Tibial nerve (tissue), 4 donors: ENCODE results near the gene PCGF5. TPM values are rescaled to one million over a fixed set of nuclear protein-coding genes. Genes with fewer than 3 reads are reported as not detected.
"Not testable (repeated sequence)": the region's sequence is repeated elsewhere in the genome, so short reads cannot be mapped to it uniquely, and the experiment has no call there.

Experiments
- DNase-seq, 2 donors: peaks; one replicate each; pipeline ENCODE4 v3.0.0-alpha.2; 2019; ENCODE audit warnings: low spot score in 2 of 2
- H3K27ac ChIP-seq, 4 donors: fragments of 200-600 bp; sonication (generic) in 3 of 4; one replicate each; pipeline ENCODE4 v1.5.1; 2017 to 2019; ENCODE audit warnings: mild to moderate bottlenecking in 1 of 4
- H3K27me3 ChIP-seq, 2 donors: fragments of 200-600 bp; sonication (generic) in 1 of 2; one replicate each; pipeline versions ENCODE4 v1.5.1 to v1.6.0; 2017 to 2019
- H3K36me3 ChIP-seq, 3 donors: fragments of 200-600 bp; sonication (generic); one replicate each; pipeline ENCODE4 v1.5.1; 2018 to 2019
- H3K4me1 ChIP-seq, 4 donors: fragments of 200-600 bp; sonication (generic) in 3 of 4; one replicate each; pipeline ENCODE4 v1.5.1; 2017 to 2019
- H3K4me3 ChIP-seq, 4 donors: fragments of 200-600 bp; sonication (generic) in 3 of 4; one replicate each; pipeline ENCODE4 v1.5.1; 2017 to 2019; ENCODE audit warnings: mild to moderate bottlenecking in 1 of 4, moderate library complexity in 1 of 4
- H3K9me3 ChIP-seq, 4 donors: fragments of 200-600 bp; sonication (generic) in 3 of 4; one replicate each; pipeline ENCODE4 v1.5.1; 2017 to 2019
- CTCF ChIP-seq, 5 experiments: fragments of 200-600 bp in 3 of 5; fragments of 450-650 bp in 2 of 5; sonication (generic) in 3 of 5; IDR thresholded peaks; one replicate each; pipeline ENCODE4 v1.5.1; 2016 to 2019; ENCODE audit warnings: antibody characterized with exemption in 5 of 5, mild to moderate bottlenecking in 3 of 5, moderate library complexity in 2 of 5
- EP300 ChIP-seq, 2 donors: sonication (generic); formaldehyde crosslinking; IDR thresholded peaks; one replicate each; pipeline ENCODE4 v1.6.1; 2017; ENCODE audit warnings: antibody characterized with exemption in 2 of 2, mild to moderate bottlenecking in 1 of 2
- POLR2A ChIP-seq, 2 donors: fragments of 450-650 bp; IDR thresholded peaks; one replicate each; pipeline ENCODE4 v1.6.1; 2017; ENCODE audit warnings: antibody characterized with exemption in 2 of 2, mild to moderate bottlenecking in 2 of 2, moderate library complexity in 2 of 2
- WGBS, 2 donors: methylation state at CpG; one replicate each; pipeline ENCODE4 v1.1.5; 2018; 5-methylcytosine and 5-hydroxymethylcytosine counted together
- total RNA-seq, 4 donors: library from RNA; depleted of rRNA; stranded (reverse); fragments of >200 nt; gene quantifications; one replicate each; pipeline ENCODE4 v1.1.0, GENCODE V29; 2016

Gene PCGF5
- total RNA-seq, 4 donors from 2014 or later, result 29.6 to 59.9 (median 41.4) TPM

GRCh38 chr10:91319336-91319735, 98.9 kb downstream of the PCGF5 start:
- H3K27me3 ChIP-seq, result no peaks in the 10 kb centered on the region
- TF ChIP-seq EP300 (IDR thresholded peaks at IDR 0.05) (no peak), CTCF (IDR thresholded peaks at IDR 0.05) (no peak), POLR2A (IDR thresholded peaks at IDR 0.05) (no peak)
- H3K4me3 ChIP-seq, result no peak overlapping the region
- DNase-seq, result no peak
- H3K9me3 ChIP-seq, result peaks cover 0 to 7% (median 0%) of the 10 kb centered on the region in 4 donors
- H3K27ac ChIP-seq, result no peak overlapping the region
- no peaks in the 10 kb centered on the region for H3K36me3 ChIP-seq
- WGBS, 2 donors, result 82 to 87% methylated on average over 4 of the region's 4 CpGs
- H3K4me1 ChIP-seq, result no peaks in the 10 kb centered on the region

GRCh38 chr10:91323293-91323905, 102.9 kb downstream of the PCGF5 start:
- WGBS, 2 donors, result 94 to 96% methylated on average over 10 to 31 of the region's 44 CpGs
- H3K9me3 ChIP-seq, result peaks cover 0 to 13% (median 0%) of the 10 kb centered on the region in 4 donors
- H3K4me1 ChIP-seq, H3K27ac ChIP-seq, DNase-seq, H3K27me3 ChIP-seq, H3K36me3 ChIP-seq, H3K4me3 ChIP-seq: not testable (repeated sequence)

- Histone ChIP-seq H3K4me3 (no peak overlapping the region), H3K4me1 (no peaks in the 10 kb centered on the region), H3K27ac (no peak overlapping the region), H3K27me3 (no peaks in the 10 kb centered on the region), H3K9me3 (peaks cover 0 to 13% (median 0%) of the 10 kb centered on the region in 4 donors), H3K36me3 (no peaks in the 10 kb centered on the region)
- DNase-seq, result no peak
- WGBS, 2 donors, result 80 to 93% methylated on average over 4 of the region's 4 CpGs
- TF ChIP-seq CTCF (IDR thresholded peaks at IDR 0.05) (no peak), POLR2A (IDR thresholded peaks at IDR 0.05) (no peak), EP300 (IDR thresholded peaks at IDR 0.05) (no peak)
These were observed 108.0 kb downstream of the PCGF5 start for GRCh38 chr10:91328320-91328984.

Other genes starting within 250 kb of the PCGF5 start
- 10 to 100 TPM; 23.5 to 33.4 (median 26.1) TPM for gene HECTD2, start 189.7 kb downstream of the PCGF5 start, total RNA-seq